SK-N-SH (cell line): ENCODE measurements around the gene GC.

Experiments used
- EP300 ChIP-seq, 2 experiments: IDR thresholded peaks; 2 replicates each; pipeline versions ENCODE4 v1.4.0 to v1.6.1; 2012; ENCODE audit warnings: borderline replicate concordance in 1 of 2, low read depth in 1 of 2, low read length in 1 of 2
- EZH2phosphoT487 ChIP-seq: fragments of 200-600 bp; sonication (generic); IDR thresholded peaks from 2 replicates; pipeline ENCODE4 v1.6.1; 2017; ENCODE audit warnings: low read depth, mixed run types, mild to moderate bottlenecking, antibody characterized with exemption, moderate library complexity, borderline replicate concordance
- FOXJ3 ChIP-seq: sonication (generic); formaldehyde crosslinking; IDR thresholded peaks from 2 replicates; pipeline ENCODE4 v1.5.1; 2020; ENCODE audit warnings: mild to moderate bottlenecking, missing genetic modification reagents
- JUND ChIP-seq: IDR thresholded peaks from 2 replicates; pipeline ENCODE4 v1.4.0; 2012
- MXI1 ChIP-seq: IDR thresholded peaks from 2 replicates; pipeline ENCODE4 v1.6.1; 2012; ENCODE audit warnings: mild to moderate bottlenecking, low read depth, low read length, improper control_type of control experiment
- POLR2AphosphoS5 ChIP-seq: IDR thresholded peaks from 2 replicates; pipeline ENCODE4 v1.6.1; 2012; ENCODE audit warnings: low read depth, low read length
- TAF1 ChIP-seq: IDR thresholded peaks from 2 replicates; pipeline ENCODE4 v1.6.1; 2012; ENCODE audit warnings: low read depth, mild to moderate bottlenecking, low read length, moderate library complexity, borderline replicate concordance
- TEAD4 ChIP-seq: IDR thresholded peaks from 2 replicates; pipeline ENCODE4 v1.4.0; 2012; ENCODE audit warnings: mild to moderate bottlenecking, borderline replicate concordance; ENCODE audit not compliant: insufficient read depth
- YY1 ChIP-seq: IDR thresholded peaks from 2 replicates; pipeline ENCODE4 v1.4.0; 2012; ENCODE audit warnings: low read depth, mild to moderate bottlenecking
- TF ChIP-seq, protein P1 (sequence below): IDR thresholded peaks from 2 replicates; pipeline ENCODE4 v1.4.0; 2012; ENCODE audit warnings: low read depth
- TF ChIP-seq, protein P2 (sequence below): fragments of 200-600 bp; sonication (generic); IDR thresholded peaks from 2 replicates; pipeline ENCODE4 v1.6.1; 2017; ENCODE audit warnings: antibody characterized with exemption, mild to moderate bottlenecking, moderate library complexity

DNA sequence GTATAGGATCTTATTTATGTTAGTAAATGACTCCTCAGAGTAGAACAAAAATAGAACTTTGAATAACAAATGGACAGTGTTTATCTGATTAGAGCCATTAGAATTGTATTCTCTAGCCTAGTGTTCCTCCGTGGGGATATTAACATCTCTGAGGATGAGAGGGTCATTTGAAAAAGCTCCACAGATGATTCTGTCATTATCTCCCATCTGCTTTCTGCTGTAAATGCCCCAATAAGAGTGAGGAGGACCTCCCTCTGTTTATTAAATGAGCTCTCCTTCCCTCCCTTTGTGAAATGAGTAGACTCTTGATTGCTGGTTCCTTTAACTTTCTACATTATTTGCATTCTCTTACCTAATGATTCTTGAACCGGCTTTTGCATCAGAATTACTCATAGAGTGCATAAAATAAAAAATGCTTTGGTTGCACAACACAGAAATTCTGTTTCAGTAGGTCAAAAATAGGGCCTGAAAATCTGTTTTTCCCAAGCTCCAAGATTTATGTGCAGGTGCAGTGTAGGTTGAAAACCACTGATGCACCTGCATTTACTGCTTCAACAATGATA, 18.0 kb downstream of the GC start:
- TF ChIP-seq YY1 (no peak), EP300 (IDR thresholded peaks at IDR 0.05; ENCODE audit: borderline replicate concordance in 1 of 2, low read depth in 1 of 2, low read length in 1 of 2) (no peak), POLR2AphosphoS5 (no peak), JUND (no peak), EZH2phosphoT487 (no peak), FOXJ3 (CRISPR knock-in tag) (no peak), MXI1 (no peak), TAF1 (no peak), TEAD4 (no peak)
- TF ChIP-seq, protein P1, sequence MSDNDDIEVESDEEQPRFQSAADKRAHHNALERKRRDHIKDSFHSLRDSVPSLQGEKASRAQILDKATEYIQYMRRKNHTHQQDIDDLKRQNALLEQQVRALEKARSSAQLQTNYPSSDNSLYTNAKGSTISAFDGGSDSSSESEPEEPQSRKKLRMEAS: no peak
- TF ChIP-seq, protein P2, sequence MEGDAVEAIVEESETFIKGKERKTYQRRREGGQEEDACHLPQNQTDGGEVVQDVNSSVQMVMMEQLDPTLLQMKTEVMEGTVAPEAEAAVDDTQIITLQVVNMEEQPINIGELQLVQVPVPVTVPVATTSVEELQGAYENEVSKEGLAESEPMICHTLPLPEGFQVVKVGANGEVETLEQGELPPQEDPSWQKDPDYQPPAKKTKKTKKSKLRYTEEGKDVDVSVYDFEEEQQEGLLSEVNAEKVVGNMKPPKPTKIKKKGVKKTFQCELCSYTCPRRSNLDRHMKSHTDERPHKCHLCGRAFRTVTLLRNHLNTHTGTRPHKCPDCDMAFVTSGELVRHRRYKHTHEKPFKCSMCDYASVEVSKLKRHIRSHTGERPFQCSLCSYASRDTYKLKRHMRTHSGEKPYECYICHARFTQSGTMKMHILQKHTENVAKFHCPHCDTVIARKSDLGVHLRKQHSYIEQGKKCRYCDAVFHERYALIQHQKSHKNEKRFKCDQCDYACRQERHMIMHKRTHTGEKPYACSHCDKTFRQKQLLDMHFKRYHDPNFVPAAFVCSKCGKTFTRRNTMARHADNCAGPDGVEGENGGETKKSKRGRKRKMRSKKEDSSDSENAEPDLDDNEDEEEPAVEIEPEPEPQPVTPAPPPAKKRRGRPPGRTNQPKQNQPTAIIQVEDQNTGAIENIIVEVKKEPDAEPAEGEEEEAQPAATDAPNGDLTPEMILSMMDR: no peak
